GM12878 (cell line): ENCODE results near the gene F3.

Experiments used
- CBFB ChIP-seq: IDR thresholded peaks from 2 replicates; pipeline ENCODE4 v1.6.1; 2016; ENCODE audit warnings: antibody characterized with exemption, low read depth
- FOXM1 ChIP-seq: IDR thresholded peaks from 2 replicates; pipeline ENCODE4 v1.6.1; 2012; ENCODE audit warnings: low read depth, mild to moderate bottlenecking, inconsistent platforms, low read length, moderate library complexity
- MXI1 ChIP-seq: fragments of 150-350 bp; IDR thresholded peaks from 2 replicates; pipeline ENCODE4 v1.6.1; 2011; ENCODE audit warnings: low read depth, mild to moderate bottlenecking, inconsistent platforms, low read length, improper control_type of control experiment
- POLR2A ChIP-seq: IDR thresholded peaks from 2 replicates; pipeline ENCODE4 v1.6.1; 2011; ENCODE audit warnings: low read depth, mild to moderate bottlenecking, low read length
- POLR2AphosphoS5 ChIP-seq: IDR thresholded peaks from 2 replicates; pipeline ENCODE4 v1.6.1; 2011; ENCODE audit warnings: mild to moderate bottlenecking, low read length, inconsistent platforms
- RAD21 ChIP-seq: IDR thresholded peaks from 2 replicates; pipeline ENCODE4 v1.6.1; 2011; ENCODE audit warnings: mild to moderate bottlenecking, low read depth, low read length, moderate library complexity; ENCODE audit not compliant: insufficient read depth
- SP1 ChIP-seq: IDR thresholded peaks from one replicate; pipeline ENCODE4 v1.6.1; 2011; ENCODE audit warnings: low read depth, low read length
- YY1 ChIP-seq: IDR thresholded peaks from 2 replicates; pipeline ENCODE4 v1.6.1; 2011; ENCODE audit warnings: low read depth, mild to moderate bottlenecking, low read length
- TF ChIP-seq, protein P1 (sequence below), 3 experiments: IDR thresholded peaks in 2 of 3; conservative IDR thresholded peaks in 1 of 3; 2 replicates each; pipeline ENCODE4 v1.5.1; 2011; ENCODE audit warnings: low read depth in 3 of 3, low read length in 3 of 3, mild to moderate bottlenecking in 3 of 3, control low read depth in 2 of 3, moderate library complexity in 2 of 3, inconsistent platforms in 1 of 3, mixed read lengths in 1 of 3; ENCODE audit not compliant: control insufficient read depth in 2 of 3, insufficient read depth in 1 of 3; ENCODE audit errors: extremely low read depth in 1 of 3

DNA sequence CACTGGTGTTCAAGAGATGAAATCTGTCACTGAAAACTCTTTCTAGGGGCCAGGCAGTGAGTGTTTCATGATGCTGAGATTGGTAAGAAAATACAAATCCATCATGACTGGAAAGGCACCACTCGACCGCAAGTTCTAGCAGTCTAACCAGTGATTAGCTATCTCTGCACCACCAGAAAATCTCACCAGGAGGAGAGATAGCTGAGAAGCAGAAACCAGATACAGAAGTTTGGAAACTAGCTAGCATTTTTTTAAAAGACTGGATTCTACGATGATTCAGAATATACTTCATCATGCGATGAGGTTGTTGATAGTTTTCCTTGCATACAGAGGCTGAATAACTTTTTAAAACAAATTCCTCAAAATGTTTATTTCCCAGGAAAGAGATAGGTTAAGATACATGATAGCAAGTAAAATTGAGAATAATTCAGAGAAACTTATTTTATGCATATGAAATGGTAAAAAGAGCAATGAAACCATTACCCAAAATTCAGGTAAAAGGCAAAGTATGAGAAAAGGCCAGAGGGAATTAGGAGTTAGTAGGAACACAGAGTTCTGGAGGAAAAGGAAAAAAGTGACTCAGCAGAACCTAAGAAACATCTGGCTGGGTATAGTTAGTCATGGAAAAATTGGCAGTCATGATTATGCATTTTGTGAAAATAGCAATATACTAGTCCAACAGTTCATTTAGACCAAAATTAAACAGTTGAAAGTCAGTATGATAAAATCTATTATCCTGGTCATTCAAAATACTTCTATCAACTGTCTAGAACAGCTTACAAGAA is 3.3 kb upstream of the F3 start:
- TF ChIP-seq MXI1 (no peak), YY1 (no peak), POLR2A (no peak), SP1 (no peak), POLR2AphosphoS5 (no peak), FOXM1 (no peak), RAD21 (no peak), CBFB (no peak)
- TF ChIP-seq, protein P1, sequence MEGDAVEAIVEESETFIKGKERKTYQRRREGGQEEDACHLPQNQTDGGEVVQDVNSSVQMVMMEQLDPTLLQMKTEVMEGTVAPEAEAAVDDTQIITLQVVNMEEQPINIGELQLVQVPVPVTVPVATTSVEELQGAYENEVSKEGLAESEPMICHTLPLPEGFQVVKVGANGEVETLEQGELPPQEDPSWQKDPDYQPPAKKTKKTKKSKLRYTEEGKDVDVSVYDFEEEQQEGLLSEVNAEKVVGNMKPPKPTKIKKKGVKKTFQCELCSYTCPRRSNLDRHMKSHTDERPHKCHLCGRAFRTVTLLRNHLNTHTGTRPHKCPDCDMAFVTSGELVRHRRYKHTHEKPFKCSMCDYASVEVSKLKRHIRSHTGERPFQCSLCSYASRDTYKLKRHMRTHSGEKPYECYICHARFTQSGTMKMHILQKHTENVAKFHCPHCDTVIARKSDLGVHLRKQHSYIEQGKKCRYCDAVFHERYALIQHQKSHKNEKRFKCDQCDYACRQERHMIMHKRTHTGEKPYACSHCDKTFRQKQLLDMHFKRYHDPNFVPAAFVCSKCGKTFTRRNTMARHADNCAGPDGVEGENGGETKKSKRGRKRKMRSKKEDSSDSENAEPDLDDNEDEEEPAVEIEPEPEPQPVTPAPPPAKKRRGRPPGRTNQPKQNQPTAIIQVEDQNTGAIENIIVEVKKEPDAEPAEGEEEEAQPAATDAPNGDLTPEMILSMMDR (IDR thresholded peaks at IDR 0.05 in 2 of 3, conservative IDR thresholded peaks at IDR 0.05 in 1 of 3; ENCODE audit: control insufficient read depth in 2 of 3, extremely low read depth in 1 of 3, insufficient read depth in 1 of 3, low read depth in 3 of 3, low read length in 3 of 3) = no peak
